Astrocyte (in vitro differentiated cells and primary cell): ENCODE measurements around the gene ATRNL1. TPM values are rescaled to one million over a fixed set of nuclear protein-coding genes. Genes with fewer than 3 reads are reported as not detected.

Experiments
- DNase-seq: peaks from one replicate; pipeline ENCODE4 v3.0.0-alpha.2; 2010; ENCODE audit warnings: low read depth
- FAIRE-seq: peaks from 2 replicates; lab custom pipeline; 2011; peaks lifted over from hg19 to GRCh38; lab: Jason Lieb, UNC
- H2AFZ ChIP-seq: 2 replicates; pipeline ENCODE4 v1.6.0; 2012; ENCODE audit warnings: low read depth, low read length, inconsistent platforms
- H3K27ac ChIP-seq: 2 replicates; pipeline ENCODE4 v1.5.1; 2011; ENCODE audit warnings: low read depth, low read length, inconsistent platforms
- H3K27me3 ChIP-seq: 2 replicates; pipeline ENCODE4 v1.6.0; 2011; ENCODE audit warnings: low read length, inconsistent platforms; ENCODE audit not compliant: insufficient read depth
- H3K36me3 ChIP-seq: 2 replicates; pipeline ENCODE4 v1.5.1; 2011; ENCODE audit warnings: low read length, inconsistent platforms; ENCODE audit not compliant: insufficient read depth
- H3K4me1 ChIP-seq: 2 replicates; pipeline ENCODE4 v1.5.1; 2011; ENCODE audit warnings: low read length, inconsistent platforms; ENCODE audit not compliant: insufficient read depth
- H3K4me2 ChIP-seq: 2 replicates; pipeline ENCODE4 v1.6.0; 2012; ENCODE audit warnings: low read length, inconsistent platforms
- H3K4me3 ChIP-seq: 2 replicates; pipeline ENCODE4 v1.5.1; 2011; ENCODE audit warnings: low read depth, mild to moderate bottlenecking, low read length, inconsistent platforms; ENCODE audit not compliant: insufficient read depth
- H3K79me2 ChIP-seq: 2 replicates; pipeline ENCODE4 v1.6.0; 2012; ENCODE audit warnings: mild to moderate bottlenecking, low read length, inconsistent platforms; ENCODE audit not compliant: insufficient read depth
- H3K9ac ChIP-seq: 2 replicates; pipeline ENCODE4 v1.6.0; 2012; ENCODE audit warnings: mild to moderate bottlenecking, low read length, inconsistent platforms
- H3K9me3 ChIP-seq: 2 replicates; pipeline ENCODE4 v1.5.1; 2012; ENCODE audit warnings: low read depth, mild to moderate bottlenecking, low read length, inconsistent platforms; ENCODE audit not compliant: insufficient read depth
- H4K20me1 ChIP-seq: 2 replicates; pipeline ENCODE4 v1.6.0; 2012; ENCODE audit warnings: low read length, inconsistent platforms; ENCODE audit not compliant: insufficient read depth
- H3K27ac Mint-ChIP-seq: one replicate; pipeline ENCODE4 v1.8.0; 2021; ENCODE audit warnings: mild to moderate bottlenecking, mixed read lengths; ENCODE audit not compliant: unreplicated experiment
- H3K27me3 Mint-ChIP-seq: one replicate; pipeline ENCODE4 v1.8.0; 2021; ENCODE audit warnings: low read depth, mixed read lengths; ENCODE audit not compliant: unreplicated experiment
- H3K36me3 Mint-ChIP-seq: one replicate; pipeline ENCODE4 v1.8.0; 2021; ENCODE audit warnings: low read depth, mixed read lengths; ENCODE audit not compliant: unreplicated experiment
- H3K4me1 Mint-ChIP-seq: one replicate; pipeline ENCODE4 v1.8.0; 2021; ENCODE audit warnings: low read depth, mixed read lengths; ENCODE audit not compliant: unreplicated experiment
- H3K4me3 Mint-ChIP-seq: one replicate; pipeline ENCODE4 v1.8.0; 2021; ENCODE audit warnings: mild to moderate bottlenecking, moderate library complexity, mixed read lengths; ENCODE audit not compliant: unreplicated experiment
- H3K9me3 Mint-ChIP-seq: one replicate; pipeline ENCODE4 v1.8.0; 2021; ENCODE audit warnings: mild to moderate bottlenecking, mixed read lengths; ENCODE audit not compliant: unreplicated experiment
- EZH2 ChIP-seq: IDR thresholded peaks from 2 replicates; pipeline ENCODE4 v1.6.1; 2012; ENCODE audit warnings: mild to moderate bottlenecking, low read length, inconsistent platforms; ENCODE audit not compliant: insufficient read depth
- total RNA-seq: library from RNA; stranded (reverse); gene quantifications from 2 replicates; pipeline ENCODE4 v1.2.1, GENCODE V29; 2021
- TF ChIP-seq, protein P1 (sequence below): IDR thresholded peaks from 2 replicates; pipeline ENCODE4 v1.5.1; 2011; ENCODE audit warnings: low read depth, mild to moderate bottlenecking, inconsistent platforms, low read length, moderate library complexity; ENCODE audit not compliant: insufficient read depth

The ATRNL1 gene
- total RNA-seq, 1 donor from 2014 or later, result 17.5 TPM

DNA sequence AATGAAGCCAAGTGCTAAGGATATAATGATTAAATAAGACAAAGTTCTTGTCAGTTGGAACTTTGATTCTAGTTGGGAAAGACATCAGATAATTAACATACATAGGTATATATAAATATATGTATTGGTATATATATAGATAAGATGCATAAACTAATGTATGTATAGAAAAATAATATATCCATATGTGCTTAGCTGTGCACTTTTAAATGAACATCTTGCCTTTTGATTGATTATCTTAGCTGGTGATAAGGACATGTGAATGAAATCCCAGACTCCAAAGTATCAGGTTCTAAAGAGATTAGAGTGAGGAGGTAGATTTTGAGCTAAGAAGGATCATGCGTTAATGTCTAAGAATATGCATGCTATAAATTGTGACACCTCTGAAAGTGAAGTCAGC lies 822.3 kb downstream of the ATRNL1 start:
- H3K4me3 Mint-ChIP-seq, result no peak overlapping the region
- H3K27me3 Mint-ChIP-seq, result no peaks in the 10 kb centered on the region
- H3K36me3 ChIP-seq, result no peaks in the 10 kb centered on the region
- no peaks in the 10 kb centered on the region for H3K79me2 ChIP-seq
- peaks cover 2% of the 10 kb centered on the region for H3K36me3 Mint-ChIP-seq
- peaks cover 9% of the 10 kb centered on the region for H3K4me1 Mint-ChIP-seq
- no peaks in the 10 kb centered on the region for H3K27me3 ChIP-seq
- H2AFZ ChIP-seq, result no peak overlapping the region
- H3K4me1 ChIP-seq, result peaks cover 3% of the 10 kb centered on the region
- H3K27ac ChIP-seq, result no peak overlapping the region
- DNase-seq, result no peak
- TF ChIP-seq, protein P1, sequence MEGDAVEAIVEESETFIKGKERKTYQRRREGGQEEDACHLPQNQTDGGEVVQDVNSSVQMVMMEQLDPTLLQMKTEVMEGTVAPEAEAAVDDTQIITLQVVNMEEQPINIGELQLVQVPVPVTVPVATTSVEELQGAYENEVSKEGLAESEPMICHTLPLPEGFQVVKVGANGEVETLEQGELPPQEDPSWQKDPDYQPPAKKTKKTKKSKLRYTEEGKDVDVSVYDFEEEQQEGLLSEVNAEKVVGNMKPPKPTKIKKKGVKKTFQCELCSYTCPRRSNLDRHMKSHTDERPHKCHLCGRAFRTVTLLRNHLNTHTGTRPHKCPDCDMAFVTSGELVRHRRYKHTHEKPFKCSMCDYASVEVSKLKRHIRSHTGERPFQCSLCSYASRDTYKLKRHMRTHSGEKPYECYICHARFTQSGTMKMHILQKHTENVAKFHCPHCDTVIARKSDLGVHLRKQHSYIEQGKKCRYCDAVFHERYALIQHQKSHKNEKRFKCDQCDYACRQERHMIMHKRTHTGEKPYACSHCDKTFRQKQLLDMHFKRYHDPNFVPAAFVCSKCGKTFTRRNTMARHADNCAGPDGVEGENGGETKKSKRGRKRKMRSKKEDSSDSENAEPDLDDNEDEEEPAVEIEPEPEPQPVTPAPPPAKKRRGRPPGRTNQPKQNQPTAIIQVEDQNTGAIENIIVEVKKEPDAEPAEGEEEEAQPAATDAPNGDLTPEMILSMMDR, result no peak
- no peak for TF ChIP-seq EZH2
- H3K9ac ChIP-seq, result no peak overlapping the region
- H3K9me3 Mint-ChIP-seq, result peaks cover 2% of the 10 kb centered on the region
- no peak overlapping the region for H3K4me2 ChIP-seq
- H3K9me3 ChIP-seq, result no peaks in the 10 kb centered on the region
- no peak overlapping the region for H3K4me3 ChIP-seq
- no peak for FAIRE-seq
- no peak overlapping the region for H3K27ac Mint-ChIP-seq
- no peaks in the 10 kb centered on the region for H4K20me1 ChIP-seq

DNA sequence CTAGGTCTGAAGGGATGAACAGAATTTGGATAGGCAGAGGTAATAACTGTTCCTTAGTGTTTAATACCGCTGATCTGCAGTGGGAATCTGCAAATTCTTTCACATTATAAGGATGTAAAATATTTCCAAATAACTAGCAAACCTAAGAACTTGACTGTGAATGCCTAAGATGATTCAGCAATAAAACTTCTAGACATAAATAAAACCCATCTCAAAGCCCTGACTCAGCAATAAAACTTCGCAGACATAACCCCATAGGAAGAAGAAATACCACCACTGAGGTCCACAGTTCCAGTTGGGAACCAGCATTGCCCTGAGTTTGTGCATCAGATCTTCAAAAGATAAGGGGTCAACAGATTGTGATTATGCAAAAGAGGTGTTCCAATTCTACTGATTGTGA lies 825.6 kb downstream of the ATRNL1 start:
- Histone ChIP-seq H3K9ac (no peak overlapping the region), H3K27me3 (no peaks in the 10 kb centered on the region), H3K4me3 (no peak overlapping the region), H3K4me1 (peaks cover 3% of the 10 kb centered on the region), H3K27ac (no peak overlapping the region), H3K4me2 (no peak overlapping the region), H3K36me3 (no peaks in the 10 kb centered on the region), H2AFZ (no peak overlapping the region), H4K20me1 (no peaks in the 10 kb centered on the region), H3K9me3 (no peaks in the 10 kb centered on the region), H3K79me2 (no peaks in the 10 kb centered on the region)
- H3K36me3 Mint-ChIP-seq, result no peaks in the 10 kb centered on the region
- no peaks in the 10 kb centered on the region for H3K27me3 Mint-ChIP-seq
- TF ChIP-seq EZH2, result no peak
- TF ChIP-seq, protein P1, result no peak
- peak; percentile 54 for DNase-seq
- H3K4me1 Mint-ChIP-seq, result peaks cover 9% of the 10 kb centered on the region
- peak; percentile 76 for FAIRE-seq
- no peak overlapping the region for H3K27ac Mint-ChIP-seq
- no peak overlapping the region for H3K4me3 Mint-ChIP-seq
- H3K9me3 Mint-ChIP-seq, result no peaks in the 10 kb centered on the region

- Mint-ChIP-seq H3K4me1 (peaks cover 9% of the 10 kb centered on the region), H3K9me3 (no peaks in the 10 kb centered on the region), H3K27ac (no peak overlapping the region), H3K27me3 (no peaks in the 10 kb centered on the region), H3K36me3 (no peaks in the 10 kb centered on the region), H3K4me3 (no peak overlapping the region)
- no peaks in the 10 kb centered on the region for H3K36me3 ChIP-seq
- no peak overlapping the region for H3K9ac ChIP-seq
- peak; percentile 73 for FAIRE-seq
- H3K27me3 ChIP-seq, result no peaks in the 10 kb centered on the region
- no peaks in the 10 kb centered on the region for H3K9me3 ChIP-seq
- H3K27ac ChIP-seq, result no peak overlapping the region
- no peak overlapping the region for H3K4me3 ChIP-seq
- TF ChIP-seq EZH2, result no peak
- TF ChIP-seq, protein P1, result no peak
- no peak overlapping the region for H3K4me2 ChIP-seq
- H3K4me1 ChIP-seq, result peaks cover 3% of the 10 kb centered on the region
- H2AFZ ChIP-seq, result no peak overlapping the region
- H4K20me1 ChIP-seq, result no peaks in the 10 kb centered on the region
- H3K79me2 ChIP-seq, result no peaks in the 10 kb centered on the region
- peak; percentile 64 for DNase-seq
Observed at GRCh38 chr10:115921795-115922194, 828.6 kb downstream of the ATRNL1 start.
